Gastrocnemius medialis (tissue), 4 donors: ENCODE data around the gene SLC30A4.

Experiments
- CTCF ChIP-seq, 5 experiments: fragments of 450-650 bp in 3 of 5; fragments of 200-600 bp in 2 of 5; sonication (generic) in 2 of 5; IDR thresholded peaks in 4 of 5; conservative IDR thresholded peaks in 1 of 5; 1 replicate in 4 of 5; 2 replicates in 1 of 5; pipeline ENCODE4 v1.5.1; 2016 to 2019; ENCODE audit warnings: antibody characterized with exemption in 5 of 5, mild to moderate bottlenecking in 3 of 5, moderate library complexity in 3 of 5
- POLR2A ChIP-seq, 2 donors: fragments of 450-650 bp; IDR thresholded peaks; one replicate each; pipeline ENCODE4 v1.6.1; 2017; ENCODE audit warnings: antibody characterized with exemption in 2 of 2, mild to moderate bottlenecking in 2 of 2, moderate library complexity in 2 of 2

- TF ChIP-seq CTCF (IDR thresholded peaks at IDR 0.05 in 4 of 5, conservative IDR thresholded peaks at IDR 0.05 in 1 of 5) (no peak), POLR2A (IDR thresholded peaks at IDR 0.05) (no peak)
Observed at GRCh38 chr15:45481135-45481534, 41.4 kb downstream of the SLC30A4 start.
